K562 (cell line): ENCODE results near the gene OAT. TPM values are rescaled to one million over a fixed set of nuclear protein-coding genes. Genes with fewer than 3 reads are reported as not detected.

ENCODE experiments used
- AFF4 ChIP-seq: sonication (generic); formaldehyde crosslinking; IDR thresholded peaks from 2 replicates; pipeline ENCODE4 v1.8.0; 2023; ENCODE audit warnings: mild to moderate bottlenecking, missing genetic modification reagents
- IRF1 ChIP-seq: sonication (generic); formaldehyde crosslinking; IDR thresholded peaks from 2 replicates; pipeline ENCODE4 v1.8.0; 2022; ENCODE audit warnings: missing genetic modification reagents, mild to moderate bottlenecking, borderline replicate concordance
- OTX1 ChIP-seq: fragments of 450-650 bp; formaldehyde crosslinking; IDR thresholded peaks from 2 replicates; pipeline ENCODE4 v1.4.0; 2022; ENCODE audit warnings: mild to moderate bottlenecking
- POLR2B ChIP-seq: fragments of 450-650 bp; IDR thresholded peaks from 2 replicates; pipeline ENCODE4 v1.6.1; 2018; ENCODE audit warnings: low read depth; ENCODE audit not compliant: partially characterized antibody
- RNF219 ChIP-seq: fragments of 250-450 bp; sonication (Bioruptor Pico); IDR thresholded peaks from 2 replicates; pipeline ENCODE4 v1.5.0; 2022; ENCODE audit warnings: mild to moderate bottlenecking
- ZBED1 ChIP-seq: IDR thresholded peaks from 2 replicates; pipeline ENCODE4 v1.6.1; 2014
- ZBTB40 ChIP-seq, 2 experiments: fragments of 450-650 bp in 1 of 2; sonication (generic) in 1 of 2; formaldehyde crosslinking in 1 of 2; IDR thresholded peaks; 2 replicates each; pipeline versions ENCODE4 v1.7.1 to v1.9.0; 2016 to 2022; ENCODE audit warnings: inconsistent platforms in 1 of 2, mild to moderate bottlenecking in 1 of 2, missing genetic modification reagents in 1 of 2
- ZNF224 ChIP-seq: sonication (generic); formaldehyde crosslinking; IDR thresholded peaks from 2 replicates; pipeline ENCODE4 v1.8.0; 2022; ENCODE audit warnings: mild to moderate bottlenecking, missing genetic modification reagents
- ZNF274 ChIP-seq: IDR thresholded peaks from 2 replicates; pipeline ENCODE4 v1.6.1; 2011; ENCODE audit warnings: low read depth, mild to moderate bottlenecking, low read length, moderate library complexity, borderline replicate concordance
- polyA plus RNA-seq, 8 experiments: library from polyadenylated mRNA; depleted of rRNA in 4 of 8; stranded (reverse) in 5 of 8; unstranded in 3 of 8; fragments of >200 nt; fragmentation: Nextera tagmentation in 2 of 8; fragmentation: Illumina TruSeq in 1 of 8; extraction: Ambion mirVana in 2 of 8; extraction: Trizol in 1 of 8; gene quantifications; 2 replicates each; pipeline versions ENCODE4 v1.2.1 to v1.2.3, GENCODE V29; 2011 to 2014; ENCODE audit warnings: inconsistent platforms in 1 of 8, missing spikeins in 1 of 8
- total RNA-seq, 7 experiments: library from RNA; depleted of rRNA in 6 of 7; stranded (reverse); fragments of >200 nt in 6 of 7; fragmentation: Illumina TruSeq in 2 of 7; extraction: Trizol in 2 of 7; gene quantifications; 2 replicates each; pipeline versions ENCODE4 v1.2.1 to v1.2.3, GENCODE V29; 2011 to 2021; ENCODE audit warnings: low replicate concordance in 1 of 7

Gene OAT
- total and polyA plus RNA-seq, 9 of the 15 experiments (the other 6 are each of a cell fraction or from before 2014, with no cell fraction given): 100 to 312 (median 163) TPM

DNA sequence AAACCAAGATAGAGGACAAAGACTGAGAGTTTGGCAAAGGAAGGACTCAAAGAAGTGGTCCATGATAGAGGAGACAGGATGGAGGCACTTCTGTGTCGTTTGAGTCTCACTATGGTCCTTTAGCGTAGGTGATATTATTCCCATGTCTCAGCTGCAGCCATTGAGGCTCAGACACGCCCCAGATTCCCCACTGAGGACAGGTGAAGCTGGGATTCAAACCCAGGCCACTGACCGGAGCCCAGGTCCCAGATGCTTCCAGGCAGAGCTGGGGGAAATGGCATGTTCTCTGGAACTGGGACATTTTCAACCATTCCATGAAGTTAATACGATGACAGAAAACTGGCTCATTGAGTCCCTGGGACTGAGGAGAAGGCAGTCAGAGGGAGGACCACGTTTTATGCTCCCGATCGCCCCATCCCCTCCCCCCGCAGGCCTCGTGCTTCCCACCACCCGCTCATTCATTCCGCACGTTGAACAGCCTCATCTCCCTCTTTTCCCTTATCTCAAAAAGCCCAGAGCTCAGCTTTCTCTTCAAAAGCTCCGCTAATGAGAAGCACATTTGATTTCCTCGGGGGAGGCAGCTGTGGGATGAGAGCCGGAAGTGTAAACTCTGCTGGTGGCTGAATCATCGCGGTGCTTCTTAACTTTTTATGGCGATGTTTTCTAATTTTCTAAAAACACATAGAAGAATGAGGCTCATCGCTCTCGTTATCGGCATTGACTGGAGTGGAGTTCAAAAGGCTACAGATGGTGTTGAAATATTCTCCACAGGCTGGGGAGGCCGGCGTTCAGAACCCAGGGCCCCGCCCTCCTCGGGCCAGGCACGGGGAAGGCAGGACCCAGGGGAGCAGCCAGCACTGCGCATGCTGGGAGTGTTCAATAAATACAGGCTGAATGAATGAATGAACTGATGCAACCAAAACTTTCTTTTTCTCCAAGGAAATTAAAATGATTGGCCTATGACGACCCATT lies 64.0 kb downstream of the OAT start (continued):
- TF ChIP-seq ZBTB40 (IDR thresholded peaks at IDR 0.05) (no peak), ZBTB40 (CRISPR knock-in tag; IDR thresholded peaks at IDR 0.05) (no peak), ZNF224 (CRISPR knock-in tag) (no peak), ZBED1 (no peak), IRF1 (no peak), OTX1 (CRISPR knock-in tag) (no peak), AFF4 (no peak), POLR2B (no peak), RNF219 (CRISPR knock-in tag) (no peak), ZNF274 (no peak)
